Stimulated activated CD4-positive, alpha-beta T cell treated with anti-CD3 and anti-CD28 coated beads, Interleukin-15, amount 100 ng/mL, for 1 hour (primary cell): ENCODE measurements around the gene RNASE13.
"Not testable (repeated sequence)": the region's sequence is repeated elsewhere in the genome, so short reads cannot be mapped to it uniquely, and the experiment has no call there.

Experiments
- DNase-seq, 2 donors: peaks; one replicate each; pipeline ENCODE4 v3.0.0-alpha.2; 2020; ENCODE audit warnings: low read depth in 1 of 2, low spot score in 1 of 2

Gene RNASE13

DNA sequence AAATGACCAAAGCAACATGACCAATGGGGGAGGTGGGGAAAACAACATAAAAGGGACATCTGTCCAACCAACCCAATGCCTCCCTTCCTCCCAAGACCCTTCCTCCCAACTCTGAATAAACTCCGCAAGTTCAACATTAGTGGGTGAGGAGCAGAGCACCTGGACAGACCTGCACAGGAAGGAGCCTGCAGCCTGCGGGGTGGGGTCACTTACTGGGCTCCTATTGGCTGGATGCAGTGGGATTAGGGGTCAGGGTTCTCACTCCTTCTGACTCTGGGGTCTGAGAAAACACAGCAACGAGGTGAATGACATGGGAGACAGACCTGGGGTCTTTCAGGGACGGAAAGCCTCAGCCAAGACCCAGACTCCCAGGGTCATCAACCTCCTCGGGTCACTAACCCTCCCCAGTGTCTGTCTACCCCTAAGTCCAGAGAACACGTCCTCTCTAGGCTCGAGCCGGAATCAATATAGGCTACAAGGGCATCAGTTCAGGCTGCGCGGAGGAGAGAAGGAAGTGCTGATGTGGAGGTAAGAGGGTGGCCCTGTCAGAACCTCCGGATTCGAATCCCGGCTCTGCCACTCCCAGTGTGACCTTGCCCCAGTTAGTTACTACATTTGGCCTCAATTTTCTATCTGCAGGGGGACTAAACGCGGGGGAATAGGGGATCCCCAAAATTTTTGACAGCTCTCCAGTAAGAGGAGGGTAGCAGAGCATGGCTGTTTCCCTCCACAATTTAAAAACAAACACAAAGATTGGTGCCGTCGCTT, 10.6 kb downstream of the RNASE13 start:
- no peak for DNase-seq

DNA sequence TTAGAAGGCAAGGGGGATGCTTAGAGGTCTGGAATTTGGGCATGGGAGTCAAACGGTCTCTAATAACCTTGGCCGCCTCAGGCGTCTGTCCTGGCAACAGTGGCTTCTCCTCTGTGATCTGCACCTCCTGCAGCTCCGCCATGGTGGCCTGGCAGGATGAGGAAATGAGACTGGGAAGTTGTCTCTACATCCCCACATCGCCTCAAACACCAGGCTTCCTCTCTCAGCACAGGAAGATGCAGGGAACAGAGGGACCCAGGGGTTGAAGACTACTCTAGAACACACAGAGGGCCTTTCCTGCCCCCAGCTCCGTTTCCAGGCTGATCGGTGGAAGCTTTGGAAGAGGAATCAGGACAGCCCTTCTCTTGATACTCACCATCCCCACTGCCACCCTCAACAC, 11.4 kb downstream of the RNASE13 start:
- no peak for DNase-seq

DNA sequence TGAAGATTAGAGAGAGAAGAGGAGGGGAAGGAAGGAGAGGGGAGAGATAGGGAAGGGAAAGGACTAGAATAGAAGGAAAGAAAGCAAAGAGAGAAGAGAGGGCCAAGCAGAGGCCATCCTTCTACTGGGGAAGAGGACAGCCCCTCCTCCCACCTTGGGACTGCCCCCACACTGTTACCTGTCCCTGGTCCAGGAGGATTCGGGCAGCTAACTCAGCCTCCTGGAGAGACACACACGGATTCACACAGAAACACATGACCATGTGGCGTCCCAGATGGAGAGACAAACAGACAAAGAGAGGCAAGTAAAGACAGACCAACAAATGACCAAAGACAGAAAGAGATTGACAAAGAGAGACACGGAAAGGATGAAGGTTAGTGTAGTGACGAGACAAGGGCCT, 11.9 kb downstream of the RNASE13 start:
- DNase-seq = no peak

DNA sequence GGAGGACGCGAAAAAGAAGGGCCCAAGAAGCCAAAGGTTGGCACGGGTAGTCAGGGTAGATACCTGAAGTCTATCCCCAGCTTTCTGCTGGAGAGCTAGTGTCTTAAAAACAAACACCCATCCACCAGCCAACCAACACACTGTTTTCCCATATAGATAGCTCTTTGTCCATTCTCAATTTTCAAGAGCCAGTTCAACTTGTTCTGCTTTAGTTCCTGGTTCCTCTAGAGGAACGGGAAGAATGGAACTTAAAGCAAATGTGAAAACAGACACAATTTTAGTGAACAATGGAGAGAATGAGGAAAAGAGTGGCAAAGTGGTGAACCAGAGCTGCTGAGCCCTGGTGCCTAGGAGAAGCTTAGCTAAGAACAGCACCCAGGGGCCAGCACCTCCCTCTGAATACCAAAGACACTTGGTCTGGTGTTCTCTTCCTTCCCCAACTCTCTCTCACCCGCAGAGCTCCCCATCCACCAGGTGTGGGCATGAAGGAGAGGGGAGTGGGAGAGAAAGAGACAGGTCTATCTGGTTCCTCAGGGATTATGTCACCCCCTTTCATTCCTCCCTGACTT, 13.5 kb downstream of the RNASE13 start:
- DNase-seq = no peak

DNA sequence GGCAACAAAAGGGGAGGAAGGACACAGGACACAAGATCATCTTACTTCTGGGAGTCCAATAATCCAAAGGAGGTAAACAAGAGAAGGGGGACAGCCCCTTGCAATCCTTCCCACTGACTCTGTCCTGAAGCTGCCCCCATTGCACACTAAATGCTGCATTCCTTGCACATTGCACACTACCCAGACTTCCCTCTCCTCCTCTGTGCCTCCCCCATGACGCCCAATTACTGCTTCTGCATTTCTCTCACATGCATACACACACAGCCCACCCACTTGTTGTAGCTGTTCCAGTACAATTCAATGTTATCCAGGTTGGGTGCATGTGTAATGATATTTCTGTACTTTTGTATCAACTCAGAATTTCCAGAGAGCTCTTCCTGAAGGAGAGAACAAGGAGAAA, 15.2 kb downstream of the RNASE13 start:
- no peak for DNase-seq

DNA sequence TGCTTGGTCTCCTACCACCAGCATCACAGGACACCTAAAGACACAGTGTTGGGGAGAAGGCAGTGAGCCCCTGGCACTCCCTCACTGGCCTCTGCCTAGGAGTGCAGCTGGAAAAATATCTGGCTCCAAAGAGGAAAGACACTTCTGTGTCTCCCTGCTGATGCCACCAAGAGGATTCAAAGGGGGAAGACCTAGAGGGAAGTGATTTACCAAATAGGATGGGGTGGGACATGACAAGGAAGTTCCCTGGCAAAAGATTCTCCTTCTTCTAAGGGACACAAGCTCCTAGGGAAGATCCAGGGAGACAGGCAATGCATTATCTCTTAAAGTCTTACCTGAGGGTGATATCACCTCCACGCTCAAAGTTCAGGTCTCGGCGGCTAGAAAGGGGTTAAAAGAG, 15.8 kb downstream of the RNASE13 start:
- no peak for DNase-seq

DNA sequence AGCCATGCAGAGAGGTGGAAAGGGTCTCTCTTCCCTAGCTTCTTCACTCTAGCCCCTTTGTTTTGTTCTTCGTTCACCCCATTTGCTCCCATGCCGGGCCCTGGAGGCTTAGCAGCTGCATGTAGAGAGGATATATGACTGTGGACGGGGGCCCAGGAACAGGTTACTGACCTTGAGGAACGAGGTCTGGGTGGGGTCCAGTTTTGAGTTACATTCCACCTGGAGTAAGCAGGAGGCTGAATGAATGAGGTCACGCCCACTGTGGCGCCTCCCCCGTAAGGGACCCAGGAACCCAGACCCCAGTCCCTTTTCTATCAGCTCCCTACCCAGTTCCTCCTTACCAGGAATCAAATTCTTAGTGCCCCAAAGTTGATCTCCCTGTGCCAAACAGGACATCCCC, 16.3 kb downstream of the RNASE13 start:
- no peak for DNase-seq

DNA sequence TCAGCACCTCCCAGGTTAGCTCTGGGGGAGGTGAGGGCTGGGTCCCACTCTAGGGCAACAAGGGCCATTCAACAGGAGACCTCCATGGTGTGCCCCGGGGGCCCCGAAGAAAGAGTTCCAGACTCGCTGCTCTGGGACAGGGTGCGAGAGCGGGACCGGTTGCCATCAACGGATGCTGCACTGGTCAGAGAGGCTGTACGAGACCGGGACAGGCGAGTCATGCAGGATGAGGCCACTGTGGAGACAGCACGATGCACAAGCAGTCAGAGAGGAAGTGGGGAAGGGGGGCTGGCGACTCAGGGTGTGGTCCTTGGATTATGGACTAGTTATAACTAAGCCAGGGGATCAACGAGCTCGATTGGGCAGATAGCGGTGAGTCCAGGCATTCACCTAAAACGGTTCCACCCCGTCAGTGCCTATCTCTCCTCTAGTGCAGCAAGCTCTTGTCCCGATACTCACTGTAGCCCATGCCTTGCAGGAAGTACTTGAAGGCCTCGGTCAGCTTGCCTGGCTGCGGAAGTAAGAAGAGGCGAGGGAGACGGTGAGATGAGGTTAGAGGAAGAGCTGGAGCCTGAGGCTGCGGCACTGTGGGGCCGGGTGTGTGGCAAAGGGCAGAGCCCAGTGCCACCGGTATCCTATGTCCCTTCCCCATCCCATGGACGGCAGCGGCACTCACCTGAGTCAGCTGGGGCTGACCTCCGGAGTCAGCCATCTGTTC, 16.9 kb downstream of the RNASE13 start:
- DNase-seq = no peak

DNA sequence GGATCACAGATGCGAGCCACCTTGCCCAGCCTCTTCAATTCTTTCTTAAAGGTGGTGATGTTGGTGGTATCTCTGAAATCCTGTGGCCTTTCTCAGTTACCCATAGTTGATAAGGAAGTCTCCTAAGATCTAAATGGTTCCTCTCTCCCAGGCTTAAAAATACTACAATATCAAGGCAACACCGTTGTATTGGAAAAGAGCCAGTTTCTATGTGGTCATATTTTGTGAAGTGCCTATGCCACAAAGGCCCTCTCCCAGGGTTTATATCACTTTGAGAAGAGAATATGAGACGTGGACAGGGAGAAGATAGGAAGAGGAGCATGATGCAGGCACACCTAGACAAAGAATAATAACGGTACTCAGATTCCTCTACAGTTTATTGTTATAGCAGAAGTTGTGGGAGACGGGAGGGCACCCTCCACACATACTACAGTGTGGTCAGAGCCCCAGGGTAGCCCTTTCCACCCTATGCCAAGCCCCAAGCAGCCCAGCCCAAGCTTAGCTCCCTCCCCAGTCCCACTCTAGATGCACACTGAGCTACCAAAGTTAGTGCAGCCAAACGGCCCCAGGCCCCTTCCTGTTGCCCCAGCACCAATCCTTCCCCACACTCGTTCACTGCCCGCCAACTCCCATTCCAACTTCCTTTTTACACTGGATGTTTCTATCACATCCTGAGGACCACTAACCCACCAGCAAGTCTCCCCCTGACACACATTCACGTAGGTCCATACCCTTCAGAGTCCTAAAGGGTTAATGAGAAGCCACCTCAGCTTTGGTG, 18.0 kb downstream of the RNASE13 start:
- DNase-seq = no peak

DNA sequence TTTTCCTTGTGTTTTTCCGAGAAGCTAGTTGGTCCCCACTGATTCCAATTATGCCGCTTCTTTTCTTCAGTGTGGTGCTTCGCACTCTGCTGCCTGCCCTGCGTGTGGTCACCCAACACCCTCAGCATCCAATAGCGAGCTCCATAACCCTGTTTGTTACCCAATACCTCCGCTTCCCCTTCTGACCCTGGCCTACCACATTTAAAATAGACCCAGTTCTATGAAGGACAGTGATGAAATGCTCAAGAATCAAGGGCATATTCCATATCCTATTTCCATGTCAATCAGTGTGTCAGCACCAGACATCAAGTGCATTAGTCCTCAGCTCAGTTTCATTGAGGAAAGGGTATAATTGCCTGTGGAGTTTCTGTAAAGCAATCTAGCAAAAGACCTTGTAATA, 19.3 kb downstream of the RNASE13 start:
- no peak for DNase-seq

DNA sequence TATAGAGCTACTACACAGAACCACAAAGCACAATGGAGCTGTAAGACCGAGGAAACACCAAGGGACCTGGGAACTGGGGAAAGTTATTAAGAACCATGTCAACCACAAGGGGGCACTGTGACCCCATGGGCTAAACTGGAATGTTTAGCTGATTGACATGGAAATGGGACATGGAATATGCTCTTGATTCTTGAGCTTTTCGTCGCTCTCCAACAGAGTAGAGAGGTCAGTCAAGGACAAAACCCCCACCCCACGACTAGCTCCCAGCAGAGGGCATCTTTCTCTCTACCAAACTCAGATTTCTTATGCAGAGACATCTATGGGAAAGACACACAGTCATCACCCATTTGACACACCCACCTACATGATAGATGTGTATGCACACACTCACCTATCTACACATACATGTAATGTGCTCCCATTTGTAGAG, 19.8 kb downstream of the RNASE13 start:
- DNase-seq = peak; percentile 55 to 60

DNA sequence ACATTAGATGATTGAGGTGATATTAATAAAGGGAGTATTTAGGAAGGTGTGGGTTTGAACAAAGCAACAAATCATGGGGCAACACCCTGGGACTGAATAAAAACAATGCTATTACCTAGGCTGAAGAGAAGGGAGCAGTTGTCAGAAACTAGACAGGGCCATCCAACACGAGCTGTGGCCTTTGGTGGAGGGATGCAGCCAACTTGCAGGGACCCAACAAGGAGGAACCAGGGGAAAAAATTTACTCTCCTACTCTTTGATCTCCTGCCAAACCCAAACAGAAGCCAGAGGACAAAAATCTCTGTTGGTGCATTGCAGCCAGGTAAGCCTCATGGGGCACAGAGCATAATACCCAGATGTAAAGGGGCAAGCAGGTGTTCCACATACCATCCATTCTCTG, 23.5 kb downstream of the RNASE13 start:
- no peak for DNase-seq

DNA sequence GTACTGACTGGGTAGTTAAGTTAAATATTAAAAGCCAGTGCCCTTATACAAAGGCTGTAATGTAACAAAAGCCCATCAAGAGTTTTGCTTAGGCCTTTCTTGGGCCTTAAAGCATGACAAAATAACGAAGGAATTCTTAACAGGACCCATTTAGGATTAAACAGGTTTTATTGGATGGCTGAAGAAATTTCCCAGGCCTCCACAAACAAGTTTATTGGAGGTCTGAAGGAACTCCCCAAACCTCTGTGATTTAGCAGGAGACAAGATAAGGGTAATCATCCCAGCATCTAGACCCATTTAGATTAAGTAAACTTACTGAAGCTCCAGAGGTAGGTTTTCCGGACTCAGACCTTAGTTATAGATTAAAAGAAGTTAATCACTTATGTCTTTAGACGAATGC, 24.9 kb downstream of the RNASE13 start:
- DNase-seq = not testable (repeated sequence)

DNA sequence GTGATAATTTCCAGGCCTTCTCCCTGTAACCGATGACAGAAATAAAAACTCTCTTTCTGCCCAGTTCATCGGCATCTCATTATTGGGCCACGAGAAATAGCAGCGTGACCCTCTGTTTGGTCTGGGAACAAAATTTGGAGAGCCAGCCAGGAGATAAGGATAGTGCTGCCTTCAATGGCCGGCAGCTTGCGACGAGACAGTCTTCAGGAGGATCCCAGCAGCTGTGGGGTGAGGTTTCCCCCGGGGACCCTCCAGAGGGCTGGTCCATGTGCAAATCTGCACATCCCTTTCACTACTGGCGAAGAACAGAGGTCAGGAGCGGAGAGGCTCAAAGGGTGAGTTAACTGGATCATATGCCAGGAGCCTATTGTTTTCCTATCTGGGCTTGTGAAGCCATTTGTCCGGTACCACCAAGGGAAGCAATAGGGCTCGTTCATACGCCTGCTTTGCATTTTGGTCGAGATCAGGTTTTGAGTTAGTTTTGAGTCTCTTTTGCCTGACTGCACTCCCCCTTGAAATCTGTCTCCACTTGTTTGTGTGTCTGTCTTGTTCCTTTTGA, 30.7 kb downstream of the RNASE13 start:
- no peak for DNase-seq

DNA sequence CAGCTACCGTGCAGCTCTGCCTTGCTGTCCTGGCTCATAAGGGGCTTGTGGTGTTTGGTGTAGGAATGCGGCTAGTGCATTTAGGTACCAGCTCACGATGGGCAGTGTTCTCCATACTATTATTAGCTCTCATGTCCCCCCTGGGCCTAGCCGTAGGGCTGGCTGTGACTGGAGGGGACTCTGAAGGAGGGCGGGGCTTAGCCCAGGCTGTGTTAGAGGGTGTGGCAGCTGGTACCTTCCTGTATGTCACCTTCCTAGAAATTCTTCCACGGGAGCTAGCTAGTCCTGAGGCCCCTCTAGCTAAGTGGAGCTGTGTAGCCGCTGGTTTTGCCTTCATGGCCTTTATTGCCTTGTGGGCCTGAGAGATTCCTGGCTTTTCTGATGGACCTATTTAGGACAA, 33.4 kb downstream of the RNASE13 start:
- no peak for DNase-seq

DNA sequence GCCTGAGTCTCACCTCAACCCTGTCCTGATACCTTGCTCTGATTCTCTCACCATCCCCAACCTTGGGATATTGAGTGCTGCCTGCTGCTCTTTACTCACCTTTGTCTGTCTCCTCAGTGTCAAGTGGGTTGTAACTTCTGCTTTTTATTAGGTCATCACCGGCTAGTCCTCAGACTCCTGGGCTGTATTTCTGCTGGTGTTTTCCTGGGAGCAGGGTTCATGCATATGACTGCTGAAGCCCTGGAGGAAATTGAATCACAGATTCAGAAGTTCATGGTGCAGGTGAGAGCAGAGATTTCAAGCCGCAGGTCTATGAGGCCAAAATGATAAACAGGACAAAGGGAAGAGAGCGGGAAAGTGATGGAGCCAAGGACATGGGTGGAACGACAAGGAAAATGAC, 35.0 kb downstream of the RNASE13 start:
- no peak for DNase-seq

DNA sequence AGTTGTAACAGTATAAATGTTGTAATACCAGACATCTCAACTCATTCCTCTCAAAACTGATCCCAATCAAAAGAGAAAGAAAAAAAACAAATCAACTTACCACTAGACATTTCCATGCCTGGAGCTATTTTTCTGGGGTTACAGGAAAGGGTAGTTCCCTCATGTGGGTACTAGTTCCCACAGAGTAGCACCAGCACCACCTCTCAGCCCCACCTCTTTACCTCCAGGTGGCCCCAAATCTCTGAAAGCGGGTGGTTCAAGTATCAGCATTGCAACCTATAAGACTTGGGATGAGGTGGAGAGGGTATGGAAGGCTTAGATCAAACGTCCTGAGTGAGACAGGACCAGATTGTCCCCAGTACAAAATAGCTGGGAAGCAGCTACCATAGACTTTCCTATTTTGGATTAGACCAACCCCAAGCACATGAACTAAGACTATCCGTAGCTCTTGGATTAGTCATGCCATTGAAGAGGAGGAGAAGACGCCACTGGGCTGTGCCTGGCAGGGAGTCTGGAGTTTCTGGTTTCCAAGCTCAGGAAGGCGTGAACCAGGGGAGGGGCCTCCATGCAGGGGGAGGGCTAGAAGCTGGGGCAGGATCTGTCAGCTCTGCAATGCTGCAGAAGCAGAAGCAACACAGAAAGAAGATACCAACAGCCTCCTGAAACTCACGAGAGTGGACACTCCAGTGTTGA, 35.8 kb downstream of the RNASE13 start, which contains the start of gene SLC39A2:
Gene SLC39A2 (plus strand): TSS at position 620 of the 693 bp plus-strand sequence. CDS start 154 bp downstream, outside the sequence.
- DNase-seq = no peak

DNA sequence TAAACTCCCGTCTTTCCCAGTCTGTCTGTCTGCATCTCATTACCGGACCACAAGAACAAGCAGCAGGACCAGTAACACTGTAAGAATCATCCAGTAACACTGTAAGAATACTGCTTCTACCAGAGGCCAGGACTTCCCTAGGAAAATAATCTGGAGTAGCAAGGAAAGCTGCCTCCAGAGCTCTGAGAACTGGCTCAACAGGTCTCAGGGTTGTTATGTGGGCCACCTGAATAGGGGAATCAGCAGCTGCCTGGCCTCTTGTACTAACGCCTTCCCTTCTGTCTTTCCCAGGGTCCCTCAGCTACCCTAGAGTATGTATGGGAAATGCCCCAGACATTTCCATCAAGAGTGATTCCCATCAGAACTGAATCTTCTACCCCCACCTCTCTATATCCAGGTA, 36.5 kb downstream of the RNASE13 start:
- no peak for DNase-seq

DNA sequence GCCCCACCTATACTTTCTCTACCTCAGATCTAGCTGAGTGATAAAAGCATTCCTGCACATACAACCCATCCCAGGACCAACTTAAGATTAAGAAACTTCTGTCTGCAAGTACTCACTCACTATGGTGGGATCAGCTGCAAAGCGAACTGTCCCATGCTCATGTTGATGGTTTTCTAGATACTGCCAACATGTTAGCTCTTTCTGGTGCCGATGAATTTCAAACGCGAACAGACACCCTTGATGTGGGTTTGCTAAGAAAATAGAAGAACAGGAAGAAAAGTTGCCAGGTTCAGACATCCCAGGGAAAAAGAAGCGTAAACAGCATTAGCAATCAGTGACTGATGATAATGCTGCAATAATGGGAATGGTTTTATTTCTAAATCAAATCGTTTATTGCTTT, 37.0 kb downstream of the RNASE13 start:
- no peak for DNase-seq

DNA sequence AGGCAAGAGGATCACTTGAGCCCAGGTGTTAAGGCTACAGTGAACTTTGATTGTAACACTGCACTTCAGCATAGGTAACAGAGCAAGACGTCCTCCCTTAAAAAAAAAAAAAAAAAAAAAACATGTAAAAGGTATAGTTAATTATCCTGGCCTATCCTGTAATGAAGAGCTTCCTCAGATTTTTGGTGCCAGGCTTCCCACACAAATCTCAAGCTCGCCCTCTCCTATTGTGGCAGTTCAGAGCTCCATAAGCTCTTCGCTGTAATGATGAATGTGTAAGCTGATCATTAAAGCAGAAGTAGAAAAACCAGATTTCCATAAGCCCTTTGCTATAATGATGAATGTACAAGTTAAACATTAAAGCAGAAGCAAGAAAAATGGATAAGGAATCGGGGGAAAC, 37.5 kb downstream of the RNASE13 start:
- DNase-seq = no peak

DNA sequence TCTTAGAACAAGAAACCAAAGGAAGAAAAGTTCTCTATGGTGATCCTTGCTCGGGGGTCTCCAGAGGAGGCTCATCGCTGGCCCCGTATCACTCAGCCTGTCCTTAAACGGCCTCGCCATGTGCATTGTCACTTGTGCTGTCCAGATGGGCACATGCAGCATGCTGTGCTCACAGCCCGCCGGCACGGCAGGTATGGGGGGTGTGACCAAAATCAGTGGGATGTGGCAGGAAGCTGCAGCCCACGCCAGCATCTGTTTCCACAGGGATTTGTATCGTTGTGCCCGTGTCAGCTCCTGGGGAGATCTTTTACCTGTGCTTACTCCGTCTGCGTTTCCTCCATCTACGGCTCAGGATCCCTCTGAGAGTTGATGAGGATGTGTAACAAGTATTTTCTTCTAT, 38.1 kb downstream of the RNASE13 start:
- no peak for DNase-seq
